ENCODE results near the gene RNF6.
"Not testable (repeated sequence)": the region's sequence is repeated elsewhere in the genome, so short reads cannot be mapped to it uniquely, and the experiment has no call there.

Gene RNF6

GRCh38 chr13:26221721-26222519 is at the start of gene RNF6:
TSS of gene RNF6 (minus strand) at chr13:26222314. CDS start at chr13:26219649, 2,665 bp downstream.
- peak; percentile 75 for DNase-seq (ENCODE audit: low read depth)

GRCh38 chr13:26270707-26271106 is 48.6 kb upstream of the RNF6 start:
- no peak for DNase-seq (ENCODE audit: low read depth)

GRCh38 chr13:26266311-26266710 is 44.2 kb upstream of the RNF6 start:
- no peak for DNase-seq (ENCODE audit: low read depth)

GRCh38 chr13:26262156-26262555 is 40.0 kb upstream of the RNF6 start:
- DNase-seq (ENCODE audit: low read depth): no peak

- no peak for DNase-seq (ENCODE audit: low read depth)
Observed at GRCh38 chr13:26259634-26260033, 37.5 kb upstream of the RNF6 start.

- no peak for DNase-seq (ENCODE audit: low read depth)
Observed at GRCh38 chr13:26257049-26257448, 34.9 kb upstream of the RNF6 start.

- DNase-seq (ENCODE audit: low read depth): no peak
Observed at GRCh38 chr13:26255691-26256277, 33.7 kb upstream of the RNF6 start.

GRCh38 chr13:26255115-26255514 is 33.0 kb upstream of the RNF6 start:
- DNase-seq (ENCODE audit: low read depth): no peak

GRCh38 chr13:26254583-26255111 is 32.5 kb upstream of the RNF6 start:
- DNase-seq (ENCODE audit: low read depth): peak; percentile 13

- DNase-seq (ENCODE audit: low read depth): peak; percentile 70
Observed at GRCh38 chr13:26253787-26254582, 31.9 kb upstream of the RNF6 start, which contains the start of gene CDK8. TSS of gene CDK8 (plus strand) at chr13:26254129. CDS start at chr13:26254642, 513 bp downstream.

GRCh38 chr13:26253262-26253786 is 31.2 kb upstream of the RNF6 start:
- no peak for DNase-seq (ENCODE audit: low read depth)

GRCh38 chr13:26252006-26252405 is 29.9 kb upstream of the RNF6 start:
- DNase-seq (ENCODE audit: low read depth): not testable (repeated sequence)

GRCh38 chr13:26249551-26249950 is 27.4 kb upstream of the RNF6 start:
- no peak for DNase-seq (ENCODE audit: low read depth)

- no peak for DNase-seq (ENCODE audit: low read depth)
Observed at GRCh38 chr13:26247608-26248007, 25.5 kb upstream of the RNF6 start.

GRCh38 chr13:26247011-26247410 is 24.9 kb upstream of the RNF6 start:
- DNase-seq (ENCODE audit: low read depth): no peak

- no peak for DNase-seq (ENCODE audit: low read depth)
Observed at GRCh38 chr13:26246154-26246553, 24.0 kb upstream of the RNF6 start.

- DNase-seq (ENCODE audit: low read depth): no peak
Observed at GRCh38 chr13:26236296-26236695, 14.2 kb upstream of the RNF6 start.

- DNase-seq (ENCODE audit: low read depth): no peak
Observed at GRCh38 chr13:26230703-26231102, 8.6 kb upstream of the RNF6 start.

- DNase-seq (ENCODE audit: low read depth): no peak
Observed at GRCh38 chr13:26229080-26229615, 7.0 kb upstream of the RNF6 start.

- no peak for DNase-seq (ENCODE audit: low read depth)
Observed at GRCh38 chr13:26228096-26228495, 6.0 kb upstream of the RNF6 start.

GRCh38 chr13:26227166-26227971 is 5.3 kb upstream of the RNF6 start:
- no peak for DNase-seq (ENCODE audit: low read depth)
